ENCODE measurements around the gene NOS1AP.

Gene NOS1AP

GRCh38 chr1:162094723-162095122 is 25.2 kb downstream of the NOS1AP start:
- peaks cover 24% of the 10 kb centered on the region for H3K27me3 ChIP-seq (ENCODE audit: control insufficient read depth, low read length)
- H3K79me2 ChIP-seq (ENCODE audit: control insufficient read depth, low read length): no peaks in the 10 kb centered on the region
- H3K36me3 ChIP-seq (ENCODE audit: control insufficient read depth, low read length): no peaks in the 10 kb centered on the region
- H3K9me2 ChIP-seq (replicated peaks; ENCODE audit: control insufficient read depth, low read length): no peaks in the 10 kb centered on the region
- no peaks in the 10 kb centered on the region for H3K4me1 ChIP-seq (ENCODE audit: control insufficient read depth, low read length)
- no peak overlapping the region for H3K4me2 ChIP-seq (ENCODE audit: low read length)
- no peak for TF ChIP-seq EZH2phosphoT487 (IDR thresholded peaks at IDR 0.05; ENCODE audit: borderline replicate concordance, low read length)
- TF ChIP-seq CTCF (IDR thresholded peaks at IDR 0.05; ENCODE audit: low read depth, low read length, poor library complexity, severe bottlenecking): no peak
- no peaks in the 10 kb centered on the region for H3F3A ChIP-seq (ENCODE audit: control insufficient read depth, insufficient read depth)
- no peaks in the 10 kb centered on the region for H4K20me1 ChIP-seq (ENCODE audit: control insufficient read depth, insufficient read depth, low read depth, low read length)
- H3K27ac ChIP-seq (ENCODE audit: low read depth, low read length): no peak overlapping the region
- no peak overlapping the region for H3K4me3 ChIP-seq (ENCODE audit: low read length)
- no peaks in the 10 kb centered on the region for H3K9me3 ChIP-seq (ENCODE audit: control insufficient read depth, insufficient read depth, low read length)

GRCh38 chr1:162107911-162108310 is 38.4 kb downstream of the NOS1AP start:
- H3K27ac ChIP-seq (ENCODE audit: low read depth, low read length): no peak overlapping the region
- no peaks in the 10 kb centered on the region for H3K36me3 ChIP-seq (ENCODE audit: control insufficient read depth, low read length)
- H3K9me3 ChIP-seq (ENCODE audit: control insufficient read depth, insufficient read depth, low read length): no peaks in the 10 kb centered on the region
- no peaks in the 10 kb centered on the region for H3K9me2 ChIP-seq (replicated peaks; ENCODE audit: control insufficient read depth, low read length)
- H3K4me1 ChIP-seq (ENCODE audit: control insufficient read depth, low read length): no peaks in the 10 kb centered on the region
- no peak overlapping the region for H3K4me2 ChIP-seq (ENCODE audit: low read length)
- H3K27me3 ChIP-seq (ENCODE audit: control insufficient read depth, low read length): no peaks in the 10 kb centered on the region; the same call in 1 of the 2 replicates
- H4K20me1 ChIP-seq (ENCODE audit: control insufficient read depth, insufficient read depth, low read depth, low read length): no peaks in the 10 kb centered on the region
- no peak for TF ChIP-seq CTCF (IDR thresholded peaks at IDR 0.05; ENCODE audit: low read depth, low read length, poor library complexity, severe bottlenecking)
- TF ChIP-seq EZH2phosphoT487 (IDR thresholded peaks at IDR 0.05; ENCODE audit: borderline replicate concordance, low read length): no peak
- no peaks in the 10 kb centered on the region for H3F3A ChIP-seq (ENCODE audit: control insufficient read depth, insufficient read depth)
- no peaks in the 10 kb centered on the region for H3K79me2 ChIP-seq (ENCODE audit: control insufficient read depth, low read length)
- H3K4me3 ChIP-seq (ENCODE audit: low read length): no peak overlapping the region

- H3K4me2 ChIP-seq (ENCODE audit: low read length): no peak overlapping the region
- no peak overlapping the region for H3K4me3 ChIP-seq (ENCODE audit: low read length)
- no peaks in the 10 kb centered on the region for H3F3A ChIP-seq (ENCODE audit: control insufficient read depth, insufficient read depth)
- H3K27ac ChIP-seq (ENCODE audit: low read depth, low read length): no peak overlapping the region
- TF ChIP-seq CTCF (IDR thresholded peaks at IDR 0.05; ENCODE audit: low read depth, low read length, poor library complexity, severe bottlenecking): no peak
- no peak for TF ChIP-seq EZH2phosphoT487 (IDR thresholded peaks at IDR 0.05; ENCODE audit: borderline replicate concordance, low read length)
- H3K9me3 ChIP-seq (ENCODE audit: control insufficient read depth, insufficient read depth, low read length): no peaks in the 10 kb centered on the region
- no peaks in the 10 kb centered on the region for H4K20me1 ChIP-seq (ENCODE audit: control insufficient read depth, insufficient read depth, low read depth, low read length)
- H3K36me3 ChIP-seq (ENCODE audit: control insufficient read depth, low read length): no peaks in the 10 kb centered on the region
- no peaks in the 10 kb centered on the region for H3K9me2 ChIP-seq (replicated peaks; ENCODE audit: control insufficient read depth, low read length)
- no peaks in the 10 kb centered on the region for H3K4me1 ChIP-seq (ENCODE audit: control insufficient read depth, low read length)
- H3K79me2 ChIP-seq (ENCODE audit: control insufficient read depth, low read length): no peaks in the 10 kb centered on the region
- H3K27me3 ChIP-seq (ENCODE audit: control insufficient read depth, low read length): no peaks in the 10 kb centered on the region; the same call in 1 of the 2 replicates
These were observed 38.9 kb downstream of the NOS1AP start for GRCh38 chr1:162108426-162108825.

All from DOHH2 (cell line).